Activated T-helper 9 cell treated with anti-CD3 and anti-CD28 coated beads, Interleukin-2, amount 50 U/mL, for 16 hours (primary cell): Measurements from ENCODE around the gene FAM72D.
"Not testable (repeated sequence)": the region's sequence is repeated elsewhere in the genome, so short reads cannot be mapped to it uniquely, and the experiment has no call there.

Source experiments
- DNase-seq: peaks from one replicate; pipeline ENCODE4 v3.0.0-alpha.2; 2020; ENCODE audit warnings: low read depth

FAM72D gene

DNA sequence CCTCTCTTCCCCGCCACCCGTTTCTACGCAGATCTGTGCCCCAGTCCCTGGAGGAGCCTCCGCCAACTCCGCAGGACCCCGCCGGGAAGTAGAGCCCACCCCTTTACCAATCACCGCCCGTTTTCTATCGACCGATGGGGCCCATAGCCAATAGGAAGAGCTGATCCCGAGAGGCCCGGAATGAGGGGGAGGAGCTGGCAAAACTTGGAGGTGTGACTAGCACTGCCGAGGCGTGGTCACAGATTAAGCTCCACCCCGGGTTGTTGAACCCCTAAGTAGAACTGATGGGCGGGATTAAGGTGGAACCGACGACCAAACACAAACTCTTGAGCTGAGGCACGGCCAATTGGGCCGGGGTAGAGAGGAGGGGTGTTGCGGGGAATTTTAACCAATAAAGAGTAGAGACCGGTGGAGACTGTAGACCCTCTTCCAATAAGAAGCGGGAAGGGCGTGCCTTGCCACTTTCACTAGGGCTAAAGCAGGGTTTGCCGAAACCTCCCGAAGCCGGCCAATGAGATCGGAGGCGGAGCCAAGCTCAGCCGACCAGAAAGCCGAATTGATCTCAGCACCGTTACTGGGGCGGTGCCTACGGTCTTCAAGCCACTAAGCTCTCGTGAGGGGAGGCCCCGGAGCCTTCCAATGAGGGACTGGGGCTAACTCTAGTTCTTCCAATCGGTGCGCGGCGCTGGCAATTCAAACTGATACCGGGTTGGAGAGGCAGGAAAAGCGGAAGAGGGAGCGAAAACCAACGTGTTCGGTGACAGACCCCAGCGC is at the start of gene FAM72D, which contains the start of gene SRGAP2B:
Gene FAM72D, plus strand, starts transcription at position 691 of the 774 bp plus-strand sequence. CDS start 874 bp downstream, outside the sequence.
Gene SRGAP2B, minus strand, starts transcription at position 45 of the 774 bp plus-strand sequence. CDS start 2,427 bp downstream, outside the sequence.
- DNase-seq = not testable (repeated sequence)

DNA sequence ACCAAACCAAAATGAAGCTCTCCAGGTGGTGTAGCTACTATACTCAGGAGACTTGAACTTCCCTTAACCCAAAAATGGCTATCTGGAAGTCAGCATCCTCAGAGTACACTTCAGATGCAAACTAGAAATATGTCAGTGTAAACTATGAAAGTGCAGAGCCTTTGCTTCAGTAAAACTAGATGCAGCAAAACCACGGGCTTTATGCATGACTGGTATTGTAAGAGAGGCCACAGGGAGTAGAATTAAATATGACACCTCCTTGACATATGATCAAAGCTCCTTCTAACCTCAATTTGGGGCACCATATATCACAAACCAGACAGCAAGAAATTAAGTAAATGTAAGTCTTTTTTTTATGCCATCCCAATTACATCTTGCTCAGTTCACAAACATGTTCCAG is 48.2 kb upstream of the FAM72D start:
- DNase-seq = not testable (repeated sequence)

DNA sequence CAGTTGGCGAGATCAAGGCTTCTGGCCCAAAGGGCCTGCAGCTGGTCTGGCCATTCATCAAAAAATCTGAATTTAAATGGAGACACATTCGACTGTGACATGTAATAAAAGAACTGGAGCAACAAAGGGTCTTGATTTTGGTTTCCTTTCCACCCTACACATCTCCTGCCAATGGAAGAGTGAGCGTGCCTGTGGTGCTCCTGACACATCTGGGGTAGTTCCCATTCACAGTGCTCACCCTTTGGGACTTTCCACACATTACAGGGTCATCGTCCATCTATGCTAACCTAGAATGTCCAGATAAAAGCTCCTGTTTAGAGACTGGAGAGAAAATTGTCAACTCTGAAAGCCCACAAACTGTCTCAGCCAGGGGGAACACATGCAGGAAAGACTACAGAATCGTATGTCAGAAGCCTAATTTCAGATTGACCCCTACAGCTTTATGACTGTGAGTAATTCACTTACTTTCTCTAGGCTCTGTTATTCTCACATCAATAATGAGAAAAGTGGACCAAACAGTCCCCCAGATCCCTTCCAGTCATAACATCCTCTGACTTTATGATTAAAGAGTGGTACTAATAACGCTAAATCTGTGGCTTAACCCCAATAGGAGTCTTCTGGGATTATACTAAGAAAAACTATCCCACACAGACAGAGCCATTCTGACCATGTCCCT is 47.5 kb upstream of the FAM72D start:
- not testable (repeated sequence) for DNase-seq

DNA sequence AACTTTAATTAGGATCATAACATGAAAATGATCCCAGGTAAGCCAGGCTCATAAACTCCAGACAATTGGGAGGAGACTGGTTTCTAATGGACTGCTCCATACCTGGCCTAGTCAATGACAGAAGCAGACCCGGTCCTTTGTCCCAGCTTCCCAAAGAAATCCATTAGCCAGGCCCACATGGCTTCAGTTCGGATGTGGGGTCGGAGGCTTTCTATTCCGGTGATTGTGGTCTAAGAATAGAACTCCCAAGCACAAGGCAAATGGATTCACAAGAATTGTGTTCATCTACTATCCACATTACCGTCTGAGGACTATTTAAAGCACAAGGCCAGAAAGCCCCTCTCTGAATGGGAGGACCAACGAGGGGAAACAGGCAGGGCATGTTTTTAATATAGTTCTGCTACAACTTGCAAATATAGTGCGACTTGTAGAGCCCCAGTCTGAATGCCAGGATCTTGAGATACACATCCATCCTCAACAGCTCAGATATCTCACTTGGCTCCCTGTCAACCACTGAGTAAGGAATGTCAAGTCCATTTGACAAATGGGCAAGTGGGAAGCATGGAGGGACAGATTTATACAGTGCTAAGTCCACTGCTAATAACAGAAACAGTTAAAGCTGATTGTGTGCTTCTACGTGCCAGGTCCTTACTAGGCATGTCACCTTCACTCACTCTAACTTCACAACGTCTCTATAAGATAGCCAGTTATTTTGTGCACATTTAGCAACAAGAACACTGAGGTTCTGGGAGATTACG is 43.6 kb upstream of the FAM72D start:
- not testable (repeated sequence) for DNase-seq

DNA sequence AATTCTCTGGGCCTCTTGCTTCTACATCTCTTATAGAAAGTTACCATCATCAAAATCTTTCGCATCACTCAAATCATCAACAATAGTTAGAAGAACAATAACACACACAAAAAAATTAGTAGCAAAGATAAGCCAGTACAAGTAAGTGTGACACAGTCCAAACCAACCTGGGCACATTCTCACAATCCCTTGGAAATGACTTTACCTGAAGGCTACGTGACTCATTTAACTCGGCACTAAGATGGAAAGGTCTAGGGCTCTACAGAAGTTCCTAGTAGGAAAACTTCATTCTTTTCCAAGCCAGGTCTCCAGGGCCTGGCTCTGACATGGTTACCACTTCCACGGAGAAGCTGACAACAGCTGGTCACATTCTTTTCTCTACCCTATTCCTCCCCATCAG is 42.3 kb upstream of the FAM72D start:
- DNase-seq = not testable (repeated sequence)

DNA sequence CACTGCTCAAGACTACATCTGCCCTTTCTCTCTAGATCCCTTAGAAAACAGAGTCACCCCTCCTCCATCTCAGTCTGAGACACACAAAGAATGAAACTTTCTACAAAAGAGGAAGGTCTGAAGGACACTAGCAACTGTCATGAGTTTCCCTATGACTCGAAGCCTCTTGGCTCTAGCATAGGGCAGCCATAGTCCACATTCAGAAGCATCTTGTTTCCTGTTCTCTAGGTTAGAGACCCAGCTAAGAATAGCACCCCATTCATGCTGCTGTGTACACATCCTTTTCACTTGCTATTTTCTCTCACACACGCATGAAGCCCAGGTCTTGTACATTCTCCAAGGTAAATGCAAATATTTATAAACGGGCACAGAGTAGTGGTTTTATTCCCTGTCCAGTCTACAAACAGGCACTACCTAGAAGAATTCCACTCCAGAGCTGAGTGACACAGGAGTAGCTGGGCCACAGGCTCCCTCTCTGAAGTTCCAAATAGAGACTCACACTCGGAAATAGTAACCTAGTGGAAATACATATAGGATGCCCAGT is 40.5 kb upstream of the FAM72D start:
- DNase-seq = not testable (repeated sequence)

DNA sequence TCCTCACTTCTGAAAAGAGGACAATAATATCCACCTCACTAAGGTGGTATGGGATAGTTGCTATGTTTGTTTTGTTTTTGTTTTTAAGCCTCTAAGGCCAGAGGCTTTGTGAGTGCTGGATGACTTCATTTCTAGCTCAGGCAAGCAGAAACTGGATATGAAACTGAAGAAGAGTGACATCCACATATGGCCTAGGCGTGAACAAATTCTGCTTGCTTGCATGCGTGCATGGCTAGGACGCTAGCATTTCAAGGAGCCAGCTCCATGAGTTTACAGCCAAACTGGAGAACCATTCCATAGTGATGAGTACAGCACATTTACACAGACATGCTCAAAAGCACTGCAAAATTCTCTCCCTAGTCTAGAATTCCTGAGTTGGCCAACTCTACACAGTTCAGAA is 37.6 kb upstream of the FAM72D start:
- not testable (repeated sequence) for DNase-seq

DNA sequence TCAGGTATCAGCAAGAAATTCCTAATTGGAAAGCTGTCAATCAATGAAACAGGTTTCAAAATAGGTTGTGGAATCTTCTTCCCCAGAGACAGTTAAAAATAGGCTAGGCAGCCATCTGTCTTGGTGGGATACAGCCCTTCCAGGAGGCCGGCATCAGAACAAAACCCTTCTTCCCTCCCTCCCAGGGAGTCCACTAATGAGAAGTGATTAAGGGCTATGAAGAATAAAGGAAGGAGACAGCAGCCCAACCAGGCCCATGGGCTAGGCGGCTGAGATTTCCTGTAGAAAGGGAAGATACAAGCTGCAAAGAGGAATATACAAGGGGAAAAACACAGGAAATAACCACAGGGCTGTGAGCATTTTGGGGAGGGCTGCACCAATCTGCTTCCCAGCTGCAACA is 32.5 kb upstream of the FAM72D start:
- DNase-seq = not testable (repeated sequence)

DNA sequence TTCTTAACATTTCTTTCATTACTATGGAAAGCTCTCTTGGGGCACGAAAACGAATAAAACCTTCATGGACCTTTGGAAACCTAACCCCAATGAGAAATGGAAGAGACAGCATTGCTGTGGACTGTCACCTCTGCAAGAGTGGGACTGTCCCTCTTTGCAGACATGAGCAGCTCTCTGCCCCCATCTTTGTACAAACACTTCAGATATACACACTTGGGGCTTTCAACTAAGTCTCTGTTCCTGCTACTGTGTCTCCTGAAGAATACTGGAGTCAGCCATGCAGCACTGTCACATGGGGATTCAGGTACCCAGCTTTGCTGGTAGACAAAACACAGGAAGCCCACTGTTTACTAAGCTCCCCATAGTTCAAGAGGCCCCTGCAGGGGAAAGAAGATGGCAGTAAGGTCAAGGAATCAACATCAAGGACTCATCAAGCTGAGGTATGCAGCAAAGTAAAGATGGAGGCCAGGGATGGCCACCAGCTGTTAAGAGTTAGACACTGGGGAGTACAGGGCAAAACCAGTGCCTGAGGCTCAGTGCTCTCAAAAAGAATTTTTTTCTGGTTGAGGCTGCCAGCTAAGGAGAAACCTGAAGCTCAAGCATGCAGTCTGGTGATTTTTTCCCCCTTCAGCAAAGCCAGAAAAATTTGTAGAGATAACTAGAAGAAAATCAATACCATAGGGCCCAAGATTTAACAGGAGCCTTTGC is 31.7 kb upstream of the FAM72D start:
- not testable (repeated sequence) for DNase-seq

DNA sequence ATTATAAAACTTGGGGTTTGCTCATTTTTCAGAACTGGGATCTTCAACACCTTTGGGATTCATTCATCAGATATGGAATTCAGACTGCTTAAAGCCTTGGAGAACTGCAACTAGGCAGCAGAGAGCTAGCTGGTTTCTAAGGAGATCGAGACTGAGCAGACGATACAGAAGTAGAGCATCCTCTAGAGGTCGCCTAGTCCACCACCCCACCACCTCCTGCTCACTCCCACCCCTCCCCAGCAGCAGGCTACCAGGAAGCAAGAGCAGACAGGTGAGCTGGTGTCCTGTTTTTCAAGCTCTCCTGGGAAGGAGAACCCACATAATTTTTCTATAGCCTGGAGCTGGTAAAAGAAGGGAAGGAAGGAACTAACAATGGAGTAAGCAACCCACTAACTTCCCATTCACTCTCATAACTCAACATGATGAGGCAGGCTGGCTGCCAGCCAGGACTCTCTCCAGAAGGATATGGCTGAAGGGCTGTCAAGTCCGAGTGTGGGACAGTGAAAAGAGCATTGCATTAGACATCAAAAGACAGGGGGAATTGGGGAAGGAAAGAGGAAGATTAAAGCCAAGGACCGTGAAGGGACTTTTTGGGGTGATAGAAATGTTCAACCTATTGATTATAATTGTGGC is 30.5 kb upstream of the FAM72D start:
- DNase-seq = not testable (repeated sequence)

DNA sequence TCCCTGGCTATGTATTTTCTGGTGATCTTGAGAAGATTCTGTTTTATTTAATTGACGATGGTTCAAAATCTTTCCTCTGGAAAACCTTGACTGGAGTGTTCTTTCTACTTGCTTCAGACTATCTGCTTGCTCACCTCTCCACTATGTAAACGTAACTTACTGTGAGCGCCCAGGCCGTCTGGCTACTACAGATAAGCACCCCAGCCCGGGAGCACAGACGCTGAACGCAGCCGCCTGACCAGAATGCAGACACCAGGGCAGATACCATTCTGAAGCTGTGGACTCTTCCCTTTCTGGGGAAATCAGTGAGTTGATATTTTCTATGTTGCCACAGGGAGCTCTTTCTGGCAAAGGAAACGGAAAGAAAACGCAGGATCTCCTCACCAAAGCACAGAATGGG is 29.3 kb upstream of the FAM72D start:
- not testable (repeated sequence) for DNase-seq

DNA sequence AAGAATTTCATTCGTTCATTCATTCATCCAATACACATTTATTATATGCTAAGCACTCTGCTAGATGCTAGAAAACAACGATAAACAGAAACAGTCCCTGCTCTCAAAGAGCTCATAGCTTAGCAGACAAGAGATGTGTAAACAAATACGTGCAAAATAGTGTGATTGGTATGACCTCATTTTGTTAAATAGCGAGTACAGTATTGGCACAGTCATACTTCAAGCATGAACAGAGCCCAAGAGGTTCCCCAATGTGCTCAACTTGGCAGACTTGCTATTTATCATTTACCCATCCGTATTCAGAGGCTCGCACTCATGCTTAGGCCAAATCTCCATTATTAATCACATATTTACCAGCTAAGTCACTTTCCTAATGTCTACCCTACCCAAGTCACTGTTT is 24.2 kb upstream of the FAM72D start:
- DNase-seq = not testable (repeated sequence)

DNA sequence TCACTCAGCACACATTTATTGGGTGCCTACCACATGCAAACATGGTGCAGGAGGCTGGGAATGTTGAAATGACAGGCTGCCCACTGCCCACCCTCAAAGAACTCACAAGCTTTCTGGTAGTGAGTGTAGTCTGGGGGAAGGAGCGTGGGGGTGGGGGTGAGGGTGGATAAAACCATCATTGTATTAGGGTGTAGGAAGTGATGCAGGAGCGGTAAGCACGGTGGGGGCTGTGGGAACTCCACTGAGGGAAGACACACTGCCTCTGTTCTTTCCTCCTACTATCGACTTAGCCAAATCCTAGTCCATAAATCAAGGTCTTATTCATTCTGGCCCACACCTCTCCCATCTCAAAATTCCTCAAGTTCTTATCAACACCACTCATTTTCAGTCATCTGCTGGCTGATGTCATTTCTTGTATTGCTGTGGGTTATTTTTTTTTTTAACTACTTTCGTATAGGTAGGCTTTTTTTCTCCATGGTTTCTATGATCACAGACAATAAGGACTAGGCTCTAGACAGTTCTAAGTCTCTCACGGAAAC is 21.7 kb upstream of the FAM72D start:
- not testable (repeated sequence) for DNase-seq

DNA sequence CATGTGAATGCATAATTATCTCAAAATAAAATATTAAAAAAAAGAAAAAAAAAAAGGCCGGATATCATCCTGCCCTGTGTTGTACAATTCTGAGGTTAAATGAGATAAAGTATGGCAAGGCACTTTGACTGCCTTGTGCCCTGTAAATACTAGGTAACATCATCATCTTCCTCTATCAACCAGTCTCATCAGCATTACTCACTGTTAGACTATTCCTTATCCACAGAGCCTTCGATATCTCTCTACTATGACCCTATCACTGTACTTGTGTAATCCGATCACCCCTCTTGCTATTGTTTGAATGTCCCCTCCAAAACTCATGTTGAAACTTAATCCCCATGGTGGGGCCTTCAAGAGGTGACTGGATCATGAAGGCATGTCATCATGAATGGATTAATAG is 18.9 kb upstream of the FAM72D start:
- DNase-seq = not testable (repeated sequence)

DNA sequence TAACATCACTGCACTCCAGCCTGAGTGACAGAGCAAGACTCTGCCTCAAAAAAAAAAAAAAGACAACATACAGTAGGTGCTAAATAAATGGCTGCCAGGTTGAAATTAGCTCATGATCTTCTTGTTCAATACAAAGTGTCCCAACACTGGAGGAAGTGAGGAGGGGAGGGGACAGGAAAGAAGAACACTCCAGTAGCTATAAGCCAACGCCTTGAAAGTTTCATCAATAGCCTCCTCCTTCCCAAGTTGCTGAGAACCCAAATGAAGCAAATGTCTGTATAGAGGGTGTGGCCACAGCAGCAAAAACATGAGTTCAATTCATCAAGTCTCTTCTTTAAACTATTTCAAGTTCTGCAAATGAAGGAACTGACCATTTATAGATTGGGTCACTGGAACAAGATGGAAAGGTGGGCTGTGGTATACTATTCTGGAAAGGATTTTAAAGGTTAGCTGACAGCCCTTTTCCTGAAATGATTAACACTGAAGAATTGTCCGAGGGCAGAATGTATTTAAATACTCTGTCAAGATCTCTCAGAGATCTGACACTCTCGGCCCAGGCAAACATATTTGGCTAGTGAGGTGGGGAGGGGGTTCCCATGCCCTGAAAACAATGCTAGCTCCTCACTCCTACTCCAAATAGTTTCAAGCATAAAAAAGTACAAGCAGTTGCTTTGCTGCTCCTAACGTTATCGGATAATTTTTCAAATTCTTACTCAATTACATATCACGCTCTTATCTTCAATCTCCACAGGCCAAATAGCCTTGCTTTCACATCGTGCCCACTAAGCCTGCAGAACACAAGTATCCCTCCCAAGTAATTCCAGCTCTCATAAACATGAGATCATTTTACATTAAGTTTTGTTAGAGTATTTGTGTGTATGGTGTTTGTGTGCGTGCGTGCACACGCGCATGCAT is 17.6 kb upstream of the FAM72D start:
- DNase-seq = not testable (repeated sequence)

DNA sequence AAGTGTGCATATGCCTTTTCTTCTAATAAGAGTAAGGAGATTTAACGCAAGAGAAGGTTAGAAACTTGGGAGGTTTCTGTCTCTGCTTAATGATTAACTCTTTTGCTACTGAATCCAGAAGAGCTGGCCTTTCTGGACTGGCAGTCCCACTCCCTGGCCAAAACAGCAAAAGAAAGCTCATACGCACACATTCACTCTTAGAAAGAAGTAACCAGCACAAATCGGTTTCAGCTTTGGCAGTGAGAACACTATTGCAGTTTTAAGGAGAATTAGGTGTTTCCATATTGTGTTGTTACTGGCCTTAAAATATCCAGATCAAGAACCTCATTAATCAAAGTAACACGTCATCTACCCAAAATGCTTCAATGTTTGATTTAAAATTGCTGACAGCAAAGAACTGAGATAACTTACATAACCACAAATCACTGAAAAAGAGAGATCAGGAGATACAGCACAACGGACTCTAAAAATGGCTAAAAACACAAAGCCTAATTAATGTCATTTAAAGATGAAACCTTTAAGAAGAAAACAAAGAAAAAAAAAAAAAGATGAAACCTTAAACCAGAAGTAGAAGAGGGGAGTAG is 16.9 kb upstream of the FAM72D start:
- DNase-seq = not testable (repeated sequence)

DNA sequence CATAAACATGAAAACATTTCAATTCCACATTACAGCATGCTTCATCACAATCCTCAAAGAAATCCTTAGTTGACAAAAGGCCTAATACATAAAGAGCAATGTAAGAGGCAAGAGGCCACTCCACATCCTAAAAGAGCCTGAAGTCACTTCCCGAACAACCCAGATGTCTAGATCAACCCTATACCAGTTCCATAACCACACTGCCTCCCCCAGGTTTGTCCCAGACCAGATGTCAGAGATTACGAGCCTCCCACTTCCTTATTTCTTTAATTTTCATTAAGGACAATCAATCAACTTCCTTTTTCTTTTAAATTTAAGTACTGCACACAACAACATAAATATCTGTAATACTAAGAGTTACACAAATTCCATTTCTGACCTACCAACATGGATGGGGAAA is 16.0 kb upstream of the FAM72D start:
- DNase-seq = not testable (repeated sequence)

DNA sequence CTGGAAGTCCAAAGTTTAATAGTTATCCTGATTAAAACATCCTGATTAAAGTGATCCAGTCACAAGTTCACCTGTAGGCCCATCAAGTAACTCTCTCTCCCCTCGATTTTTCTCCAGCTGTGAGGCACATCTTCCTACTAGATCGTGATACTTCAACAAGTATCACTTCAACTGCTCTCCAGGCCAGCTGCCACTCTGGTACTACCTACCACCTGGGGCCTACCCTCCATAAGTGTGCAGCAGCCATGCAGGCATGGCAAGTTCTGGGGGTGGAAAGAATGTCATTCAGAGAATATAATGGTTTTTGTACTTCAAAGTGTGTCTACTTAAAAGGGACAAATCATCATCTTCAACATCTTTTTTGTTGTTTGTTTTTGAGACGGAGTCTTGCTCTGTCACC is 15.6 kb upstream of the FAM72D start:
- DNase-seq = not testable (repeated sequence)
